AG20443 (cell line): ENCODE measurements around the gene CFHR4.
"Not testable (repeated sequence)": the region's sequence is repeated elsewhere in the genome, so short reads cannot be mapped to it uniquely, and the experiment has no call there.

Source experiments
- DNase-seq: peaks from one replicate; pipeline ENCODE4 v3.0.0; 2012; ENCODE audit warnings: low spot score, mixed read lengths

The CFHR4 gene

GRCh38 chr1:196941474-196941873 lies 53.6 kb downstream of the CFHR4 start:
- DNase-seq, result not testable (repeated sequence)

GRCh38 chr1:196943568-196943967 lies 55.7 kb downstream of the CFHR4 start, which contains the start of gene CFHR2:
Gene CFHR2 (plus strand): TSS chr1:196943738. CDS start chr1:196943881, 143 bp downstream.
- DNase-seq, result not testable (repeated sequence)

DNA sequence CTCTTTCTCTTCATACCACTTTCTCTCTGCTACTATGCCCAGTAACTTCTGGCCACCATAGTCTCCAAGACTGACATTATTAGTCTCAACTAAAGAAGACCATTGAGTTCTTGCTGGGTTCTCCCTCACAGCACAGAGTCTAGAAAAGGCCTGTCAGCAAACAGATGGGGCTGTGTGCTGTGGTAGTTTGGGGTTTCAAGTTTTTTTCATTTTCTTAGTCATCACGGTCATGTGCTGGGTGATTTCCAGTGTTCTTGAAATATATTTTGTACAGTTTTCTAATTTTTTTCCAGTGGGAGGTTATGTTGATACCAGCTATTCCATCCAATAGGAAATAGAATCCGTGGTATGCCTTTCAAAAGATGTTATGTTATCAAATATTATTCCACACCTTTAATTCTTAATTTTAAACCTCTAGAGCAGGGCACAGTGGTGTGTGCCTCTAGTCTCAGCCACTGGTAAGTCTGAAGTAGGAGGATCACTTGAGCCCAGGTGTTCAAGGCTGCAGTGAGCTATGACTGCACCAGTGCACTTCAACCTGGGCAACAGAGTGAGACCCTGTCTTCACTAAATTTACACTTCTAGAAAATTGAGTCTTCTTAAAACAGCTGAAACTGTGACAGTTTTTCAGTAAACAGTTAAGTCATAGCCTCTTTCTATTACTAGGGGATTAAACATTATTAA lies 64.0 kb downstream of the CFHR4 start:
- DNase-seq, result peak; percentile 37

- no peak for DNase-seq
Measured at GRCh38 chr1:196954778-196955177, 66.9 kb downstream of the CFHR4 start.

- no peak for DNase-seq
Measured at GRCh38 chr1:196955926-196956325, 68.1 kb downstream of the CFHR4 start.

- DNase-seq, result no peak
Measured at GRCh38 chr1:196960854-196961253, 73.0 kb downstream of the CFHR4 start.
